ENCODE results near the gene IQGAP2. TPM values are rescaled to one million over a fixed set of nuclear protein-coding genes. Genes with fewer than 3 reads are reported as not detected.
"Not testable (repeated sequence)": the region's sequence is repeated elsewhere in the genome, so short reads cannot be mapped to it uniquely, and the experiment has no call there.

Gene IQGAP2
- total RNA-seq, 1 donor from 2014 or later: 4.0 TPM

- no peak for DNase-seq (ENCODE audit: low read depth)
- H3K4me3 ChIP-seq (ENCODE audit: low read depth, low read length): no peak overlapping the region
Observed at GRCh38 chr5:76736679-76737556, 333.8 kb downstream of the IQGAP2 start.

GRCh38 chr5:76737846-76738245, 334.8 kb downstream of the IQGAP2 start:
- Histone ChIP-seq H3K4me3 (ENCODE audit: low read depth, low read length) (no peak overlapping the region), H3K27me3 (ENCODE audit: control insufficient read depth, insufficient read depth, low read length) (no peaks in the 10 kb centered on the region), H3K36me3 (ENCODE audit: control insufficient read depth, insufficient read depth, low read length) (peaks cover 1% of the 10 kb centered on the region)
- no peak for TF ChIP-seq CTCF (IDR thresholded peaks at IDR 0.05; ENCODE audit: insufficient read depth, low read length, poor library complexity, severe bottlenecking)
- DNase-seq (ENCODE audit: low read depth): no peak

More at GRCh38 chr5:76736679-76737556, 333.8 kb downstream of the IQGAP2 start:
- Histone ChIP-seq H3K27me3 (ENCODE audit: control insufficient read depth, insufficient read depth, low read length) (no peaks in the 10 kb centered on the region), H3K36me3 (ENCODE audit: control insufficient read depth, insufficient read depth, low read length) (peaks cover 1% of the 10 kb centered on the region)
- TF ChIP-seq CTCF (IDR thresholded peaks at IDR 0.05; ENCODE audit: insufficient read depth, low read length, poor library complexity, severe bottlenecking): no peak

GRCh38 chr5:76741506-76741905, 338.4 kb downstream of the IQGAP2 start:
- H3K27me3 ChIP-seq (ENCODE audit: control insufficient read depth, insufficient read depth, low read length); H3K36me3 ChIP-seq (ENCODE audit: control insufficient read depth, insufficient read depth, low read length): not testable (repeated sequence)

GRCh38 chr5:76742583-76742982, 339.5 kb downstream of the IQGAP2 start:
- TF ChIP-seq CTCF (IDR thresholded peaks at IDR 0.05; ENCODE audit: insufficient read depth, low read length, poor library complexity, severe bottlenecking): no peak
- Histone ChIP-seq H3K27me3 (ENCODE audit: control insufficient read depth, insufficient read depth, low read length) (no peaks in the 10 kb centered on the region), H3K36me3 (ENCODE audit: control insufficient read depth, insufficient read depth, low read length) (no peaks in the 10 kb centered on the region), H3K4me3 (ENCODE audit: low read depth, low read length) (no peak overlapping the region)
- DNase-seq (ENCODE audit: low read depth): no peak

More at GRCh38 chr5:76741506-76741905, 338.4 kb downstream of the IQGAP2 start:
- not testable (repeated sequence) for H3K4me3 ChIP-seq (ENCODE audit: low read depth, low read length); DNase-seq (ENCODE audit: low read depth)

GRCh38 chr5:76744632-76745031, 341.5 kb downstream of the IQGAP2 start:
- no peaks in the 10 kb centered on the region for H3K27me3 ChIP-seq (ENCODE audit: control insufficient read depth, insufficient read depth, low read length)
- H3K4me3 ChIP-seq (ENCODE audit: low read depth, low read length): no peak overlapping the region
- H3K36me3 ChIP-seq (ENCODE audit: control insufficient read depth, insufficient read depth, low read length): no peaks in the 10 kb centered on the region
- TF ChIP-seq CTCF (IDR thresholded peaks at IDR 0.05; ENCODE audit: insufficient read depth, low read length, poor library complexity, severe bottlenecking): no peak
- no peak for DNase-seq (ENCODE audit: low read depth)

- no peak for TF ChIP-seq CTCF (IDR thresholded peaks at IDR 0.05; ENCODE audit: insufficient read depth, low read length, poor library complexity, severe bottlenecking)
- Histone ChIP-seq H3K36me3 (ENCODE audit: control insufficient read depth, insufficient read depth, low read length) (no peaks in the 10 kb centered on the region), H3K4me3 (ENCODE audit: low read depth, low read length) (no peak overlapping the region), H3K27me3 (ENCODE audit: control insufficient read depth, insufficient read depth, low read length) (no peaks in the 10 kb centered on the region)
- no peak for DNase-seq (ENCODE audit: low read depth)
Observed at GRCh38 chr5:76745670-76746069, 342.6 kb downstream of the IQGAP2 start.

Data from kidney epithelial cell (primary cell).